ENCODE measurements around the gene GBP3. TPM values are rescaled to one million over a fixed set of nuclear protein-coding genes. Genes with fewer than 3 reads are reported as not detected.

GBP3 gene
- total and polyA plus RNA-seq, 10 of the 15 experiments (the other 5 are each of a cell fraction or from before 2014, with no cell fraction given), result 0.21 to 3.1 (median 1.7) TPM

GRCh38 chr1:89047734-89048133 is 25.1 kb upstream of the GBP3 start:
- ChIA-PET POLR2A (no interaction called here), RAD21 (ENCODE audit: unreplicated experiment) (no interaction called here), CTCF (no interaction called here), SMC1A (ENCODE audit: uncharacterized antibody, unreplicated experiment) (interaction anchor here (0.9 kb wide), 1 partner anchor 67 kb away, joined by 3 read pairs; no protein-coding TSS in a partner anchor)
- Histone ChIP-seq H3K36me3 (ENCODE audit: control insufficient read depth in 2 of 2, insufficient read depth in 2 of 2, low read length in 1 of 2) (peaks cover 0 to 9% of the 10 kb centered on the region in 2 experiments; a peak in 1 of 4 replicates), H3K4me2 (ENCODE audit: control insufficient read depth, insufficient read depth) (no peak overlapping the region), H3K9ac (ENCODE audit: control insufficient read depth, insufficient read depth, low read length) (no peak overlapping the region), H3K4me1 (ENCODE audit: control insufficient read depth, insufficient read depth, low read length) (no peaks in the 10 kb centered on the region), H2AFZ (ENCODE audit: control insufficient read depth, low read depth, low read length) (no peak overlapping the region), H3K4me3 (no peak overlapping the region), H3K27ac (ENCODE audit: control insufficient read depth, insufficient read depth) (no peak overlapping the region), H3K79me2 (ENCODE audit: control insufficient read depth, insufficient read depth, low read length) (no peaks in the 10 kb centered on the region), H3K9me3 (replicated peaks; ENCODE audit: control insufficient read depth, insufficient read depth, low read length) (peaks cover 7% of the 10 kb centered on the region; the same call in 2 of the 3 replicates), H4K20me1 (ENCODE audit: control insufficient read depth, insufficient read depth) (no peaks in the 10 kb centered on the region), H3K27me3 (replicated peaks in 1 of 2; ENCODE audit: control insufficient read depth in 2 of 2, insufficient read depth in 2 of 2, low read length in 1 of 2) (no peaks in the 10 kb centered on the region)
- in situ Hi-C loops (cut with MboI), result no loop called here
- 65% methylated on average over 3 of the region's 3 CpGs for WGBS (ENCODE audit: insufficient coverage, insufficient replicate concordance, low lambda C conversion rate, missing lambda C conversion rate)
- no TSS peak for BruUV-seq (replicated peaks)
- intact Hi-C loops (cut with micrococcal nuclease; ENCODE audit: unreplicated experiment), result no loop called here
- peak; percentile 23 for FAIRE-seq
- no peak for ATAC-seq
- no peak for DNase-seq (ENCODE audit: low read depth, low spot score)
- TF ChIP-seq, protein P1, sequence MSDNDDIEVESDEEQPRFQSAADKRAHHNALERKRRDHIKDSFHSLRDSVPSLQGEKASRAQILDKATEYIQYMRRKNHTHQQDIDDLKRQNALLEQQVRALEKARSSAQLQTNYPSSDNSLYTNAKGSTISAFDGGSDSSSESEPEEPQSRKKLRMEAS (IDR thresholded peaks at IDR 0.05; ENCODE audit: low read depth, low read length), result no peak
- no peak for TF ChIP-seq SKIL (IDR thresholded peaks at IDR 0.05; ENCODE audit: low read depth, poor library complexity, severe bottlenecking)
- no peak for TF ChIP-seq MLLT1 (IDR thresholded peaks at IDR 0.05)
- TF ChIP-seq HDAC6 (IDR thresholded peaks at IDR 0.05; ENCODE audit: unreplicated experiment), result no peak
- TF ChIP-seq MTA2 (IDR thresholded peaks at IDR 0.05; ENCODE audit: low read depth), result no peak
- TF ChIP-seq, protein P2, sequence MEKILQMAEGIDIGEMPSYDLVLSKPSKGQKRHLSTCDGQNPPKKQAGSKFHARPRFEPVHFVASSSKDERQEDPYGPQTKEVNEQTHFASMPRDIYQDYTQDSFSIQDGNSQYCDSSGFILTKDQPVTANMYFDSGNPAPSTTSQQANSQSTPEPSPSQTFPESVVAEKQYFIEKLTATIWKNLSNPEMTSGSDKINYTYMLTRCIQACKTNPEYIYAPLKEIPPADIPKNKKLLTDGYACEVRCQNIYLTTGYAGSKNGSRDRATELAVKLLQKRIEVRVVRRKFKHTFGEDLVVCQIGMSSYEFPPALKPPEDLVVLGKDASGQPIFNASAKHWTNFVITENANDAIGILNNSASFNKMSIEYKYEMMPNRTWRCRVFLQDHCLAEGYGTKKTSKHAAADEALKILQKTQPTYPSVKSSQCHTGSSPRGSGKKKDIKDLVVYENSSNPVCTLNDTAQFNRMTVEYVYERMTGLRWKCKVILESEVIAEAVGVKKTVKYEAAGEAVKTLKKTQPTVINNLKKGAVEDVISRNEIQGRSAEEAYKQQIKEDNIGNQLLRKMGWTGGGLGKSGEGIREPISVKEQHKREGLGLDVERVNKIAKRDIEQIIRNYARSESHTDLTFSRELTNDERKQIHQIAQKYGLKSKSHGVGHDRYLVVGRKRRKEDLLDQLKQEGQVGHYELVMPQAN (conservative IDR thresholded peaks at IDR 0.05), result no peak
- TF ChIP-seq, protein P3, sequence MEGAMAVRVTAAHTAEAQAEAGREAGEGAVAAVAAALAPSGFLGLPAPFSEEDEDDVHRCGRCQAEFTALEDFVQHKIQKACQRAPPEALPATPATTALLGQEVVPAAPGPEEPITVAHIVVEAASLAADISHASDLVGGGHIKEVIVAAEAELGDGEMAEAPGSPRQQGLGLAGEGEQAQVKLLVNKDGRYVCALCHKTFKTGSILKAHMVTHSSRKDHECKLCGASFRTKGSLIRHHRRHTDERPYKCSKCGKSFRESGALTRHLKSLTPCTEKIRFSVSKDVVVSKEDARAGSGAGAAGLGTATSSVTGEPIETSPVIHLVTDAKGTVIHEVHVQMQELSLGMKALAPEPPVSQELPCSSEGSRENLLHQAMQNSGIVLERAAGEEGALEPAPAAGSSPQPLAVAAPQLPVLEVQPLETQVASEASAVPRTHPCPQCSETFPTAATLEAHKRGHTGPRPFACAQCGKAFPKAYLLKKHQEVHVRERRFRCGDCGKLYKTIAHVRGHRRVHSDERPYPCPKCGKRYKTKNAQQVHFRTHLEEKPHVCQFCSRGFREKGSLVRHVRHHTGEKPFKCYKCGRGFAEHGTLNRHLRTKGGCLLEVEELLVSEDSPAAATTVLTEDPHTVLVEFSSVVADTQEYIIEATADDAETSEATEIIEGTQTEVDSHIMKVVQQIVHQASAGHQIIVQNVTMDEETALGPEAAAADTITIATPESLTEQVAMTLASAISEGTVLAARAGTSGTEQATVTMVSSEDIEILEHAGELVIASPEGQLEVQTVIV (IDR thresholded peaks at IDR 0.05; ENCODE audit: borderline replicate concordance, partially characterized antibody), result no peak
- TF ChIP-seq TBL1XR1 (IDR thresholded peaks at IDR 0.05; ENCODE audit: low read depth, low read length), result no peak
- no peak for TF ChIP-seq NFYA (IDR thresholded peaks at IDR 0.05; ENCODE audit: borderline replicate concordance, low read depth, low read length)
- TF ChIP-seq SREBF1 (IDR thresholded peaks at IDR 0.05; ENCODE audit: low read length), result no peak
- TF ChIP-seq ZNF217 (IDR thresholded peaks at IDR 0.05), result no peak
- TF ChIP-seq ZNF24 (IDR thresholded peaks at IDR 0.05), result no peak
- no peak for TF ChIP-seq SIN3A (IDR thresholded peaks at IDR 0.05; ENCODE audit: low read depth, low read length)
- TF ChIP-seq RB1 (IDR thresholded peaks at IDR 0.05; ENCODE audit: borderline replicate concordance), result no peak
- no peak for TF ChIP-seq CEBPB (IDR thresholded peaks at IDR 0.05; ENCODE audit: borderline replicate concordance in 1 of 2, low read depth in 2 of 2, low read length in 2 of 2)
